Cortex of kidney (tissue), 1 donor: ENCODE data around the gene NUTM2G.
"Not testable (repeated sequence)": the region's sequence is repeated elsewhere in the genome, so short reads cannot be mapped to it uniquely, and the experiment has no call there.

Experiments
- DNase-seq: peaks from one replicate; lab custom pipeline; 2025; lab: John Stamatoyannopoulos, UW

The NUTM2G gene

DNA sequence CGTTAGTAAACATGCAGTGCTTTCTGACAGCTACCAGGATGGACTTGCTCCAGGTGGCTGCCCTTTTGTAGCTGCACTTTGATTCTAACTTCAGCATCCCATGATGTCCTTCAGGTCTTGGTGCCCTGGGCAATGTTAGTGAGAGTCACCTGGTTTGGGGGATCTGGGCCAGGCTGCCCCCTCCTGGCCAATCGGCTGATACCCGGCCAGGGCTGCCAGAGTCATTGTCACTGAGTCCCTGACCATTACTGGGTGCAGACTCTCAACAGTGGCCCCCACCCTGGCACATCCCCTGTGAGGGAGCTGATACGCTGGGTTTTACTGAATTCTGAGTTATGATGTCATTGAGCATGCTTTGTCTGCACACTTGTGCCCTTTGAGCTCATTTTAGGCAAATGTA, 13.5 kb downstream of the NUTM2G start:
- not testable (repeated sequence) for DNase-seq

- DNase-seq, result not testable (repeated sequence)
Observed at GRCh38 chr9:96949346-96949745, 20.7 kb downstream of the NUTM2G start.

DNA sequence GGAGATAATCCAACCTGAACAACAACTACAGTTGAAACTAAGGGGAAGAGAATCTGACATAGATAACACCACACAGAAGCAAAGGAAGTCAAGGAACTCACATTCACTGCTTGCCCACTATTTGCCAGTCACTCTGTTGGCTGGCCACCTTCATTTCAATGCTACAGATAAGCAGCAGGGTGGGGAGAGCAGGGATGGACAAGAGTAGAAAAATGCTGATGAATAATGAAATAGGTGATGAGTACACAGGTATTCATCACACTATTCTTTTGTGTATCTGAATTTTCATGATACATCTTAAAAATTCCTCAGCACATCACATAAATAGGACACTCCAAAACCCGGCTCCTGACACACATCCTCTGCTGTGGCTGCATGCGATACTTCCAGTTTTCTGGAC, 21.9 kb downstream of the NUTM2G start:
- not testable (repeated sequence) for DNase-seq

- not testable (repeated sequence) for DNase-seq
Observed at GRCh38 chr9:96967591-96967990, 38.9 kb downstream of the NUTM2G start.

GRCh38 chr9:96972552-96972951, 43.9 kb downstream of the NUTM2G start:
- not testable (repeated sequence) for DNase-seq

GRCh38 chr9:96974037-96974436, 45.4 kb downstream of the NUTM2G start:
- not testable (repeated sequence) for DNase-seq

- DNase-seq, result not testable (repeated sequence)
Observed at GRCh38 chr9:96983496-96984122, 55.0 kb downstream of the NUTM2G start.

GRCh38 chr9:96984139-96984538, 55.5 kb downstream of the NUTM2G start:
- not testable (repeated sequence) for DNase-seq

DNA sequence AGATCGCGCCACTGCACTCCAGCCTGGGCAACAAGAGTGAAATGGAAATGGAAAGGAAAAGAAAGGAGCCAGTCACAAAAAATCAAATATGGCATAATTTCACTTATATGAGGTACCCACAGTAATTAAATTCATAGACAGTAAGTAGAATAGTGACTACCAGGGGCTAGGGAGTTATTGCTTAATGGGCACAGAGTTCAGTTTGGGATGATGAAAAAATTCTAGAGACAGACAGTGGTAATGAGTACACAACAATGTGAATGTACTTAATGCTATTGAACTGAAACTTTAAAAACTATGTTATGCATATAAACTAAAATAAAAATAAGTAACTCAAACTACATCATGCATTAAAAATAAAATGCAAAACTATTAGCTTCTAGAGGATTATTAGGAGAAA, 56.2 kb downstream of the NUTM2G start:
- DNase-seq, result not testable (repeated sequence)
